Kidney tubule cell (primary cell): ENCODE measurements around the gene ZBTB7B.

Experiments
- DNase-seq: peaks from one replicate; pipeline ENCODE4 v3.0.0-alpha.2; 2018; ENCODE audit warnings: low spot score

Gene ZBTB7B

GRCh38 chr1:155017041-155017945 lies 14.7 kb downstream of the ZBTB7B start:
- DNase-seq = peak; percentile 97

DNA sequence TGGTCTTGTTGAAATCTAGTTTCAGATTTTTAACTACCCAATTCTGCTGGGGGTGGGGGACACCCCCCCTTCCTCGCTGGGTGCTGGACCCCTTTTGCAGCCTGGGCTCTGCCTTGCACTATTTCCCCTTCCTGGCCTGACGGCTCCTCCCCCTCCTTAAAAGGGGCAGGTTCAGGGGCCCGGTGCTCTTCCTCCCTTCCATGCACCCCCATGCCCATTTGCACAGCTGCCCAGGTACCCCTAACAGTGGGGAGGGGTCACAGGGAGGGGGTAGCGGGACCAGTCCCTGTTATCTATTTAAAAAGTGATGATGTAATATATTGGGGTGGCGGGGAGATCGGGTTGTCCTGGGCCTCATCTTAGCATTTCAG lies 15.3 kb downstream of the ZBTB7B start:
- no peak for DNase-seq

GRCh38 chr1:155018617-155019348 lies 16.2 kb downstream of the ZBTB7B start:
- DNase-seq = peak; percentile 50

DNA sequence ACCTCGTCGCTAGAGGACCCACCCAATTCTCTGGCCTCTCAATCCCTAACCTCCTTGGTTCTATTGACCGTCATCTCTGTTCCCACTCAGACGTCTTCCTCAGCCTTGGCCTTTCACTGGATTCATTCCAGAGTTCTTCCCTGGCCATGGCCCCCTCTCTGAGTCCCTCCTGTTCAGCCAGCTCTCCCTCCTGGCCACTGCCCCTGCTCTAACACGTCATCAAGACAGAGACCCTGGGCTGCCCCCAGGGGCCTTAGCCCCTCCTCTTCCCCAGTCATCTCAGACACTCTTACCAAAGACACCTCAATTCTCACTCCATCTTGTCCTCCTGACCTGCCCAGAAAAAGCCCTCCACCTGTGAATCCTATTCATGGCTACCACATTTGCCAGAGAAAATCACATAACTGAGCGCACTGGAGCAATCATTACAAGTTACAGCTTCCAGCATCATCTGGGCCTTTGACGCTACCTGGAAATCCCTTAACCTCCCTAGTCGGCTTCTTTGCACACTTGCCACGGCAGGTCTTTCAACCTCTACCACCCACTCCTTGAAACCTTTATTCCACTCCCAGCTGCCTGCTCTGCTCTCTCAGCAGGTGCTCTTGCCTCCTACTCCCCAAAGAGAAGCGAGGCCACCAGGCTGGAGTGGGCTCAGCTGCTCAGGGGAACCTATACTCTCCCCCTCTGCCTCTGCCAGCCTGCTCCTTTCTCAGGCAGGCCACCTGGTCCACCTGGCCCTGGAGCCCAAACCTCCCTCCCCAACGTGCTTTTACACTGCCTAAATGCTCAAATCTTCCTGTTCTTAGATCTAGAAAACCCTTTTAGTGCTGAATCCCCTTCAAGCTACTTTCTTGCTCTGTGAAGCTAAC lies 17.0 kb downstream of the ZBTB7B start:
- DNase-seq = no peak

DNA sequence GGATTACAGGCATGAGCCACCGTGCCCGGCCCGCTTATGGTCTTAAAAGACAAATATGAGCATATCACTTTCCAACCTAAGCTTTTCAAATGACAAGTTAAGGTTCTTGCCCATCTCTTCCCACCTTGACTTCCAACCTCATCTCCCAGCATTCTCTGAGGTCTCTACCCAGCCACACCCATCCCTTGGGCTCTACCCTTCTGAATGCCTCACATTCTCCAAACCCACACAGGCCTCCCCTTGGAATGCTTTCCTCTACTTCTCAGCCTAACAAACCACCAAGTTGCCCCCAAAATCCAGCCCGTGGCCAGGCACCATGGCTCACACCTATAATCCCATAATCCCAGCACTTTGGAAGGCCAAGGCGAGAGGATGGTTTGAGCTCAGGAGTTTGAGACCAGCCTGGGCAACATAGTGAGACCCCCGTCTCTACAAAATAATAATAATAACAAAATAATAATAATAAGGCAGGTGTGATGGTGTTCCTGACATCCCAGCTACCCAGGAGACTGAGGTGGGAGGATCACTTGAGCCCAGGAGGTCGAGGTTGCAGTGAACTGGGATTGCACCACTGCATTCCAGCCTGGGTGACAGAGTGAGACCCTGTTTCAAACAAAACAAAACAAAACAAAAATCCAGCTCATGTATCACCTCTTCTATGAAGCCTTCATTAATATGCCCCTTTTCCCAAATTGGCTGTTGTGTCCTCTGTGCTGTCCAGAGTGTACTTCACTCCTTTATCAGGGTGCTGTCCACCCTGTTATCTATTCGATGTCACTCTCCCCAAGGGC lies 19.7 kb downstream of the ZBTB7B start:
- DNase-seq = no peak

GRCh38 chr1:155022927-155023236 lies 20.3 kb downstream of the ZBTB7B start:
- peak; percentile 37 for DNase-seq

- DNase-seq = no peak
Measured at GRCh38 chr1:155023627-155024026, 21.0 kb downstream of the ZBTB7B start.

DNA sequence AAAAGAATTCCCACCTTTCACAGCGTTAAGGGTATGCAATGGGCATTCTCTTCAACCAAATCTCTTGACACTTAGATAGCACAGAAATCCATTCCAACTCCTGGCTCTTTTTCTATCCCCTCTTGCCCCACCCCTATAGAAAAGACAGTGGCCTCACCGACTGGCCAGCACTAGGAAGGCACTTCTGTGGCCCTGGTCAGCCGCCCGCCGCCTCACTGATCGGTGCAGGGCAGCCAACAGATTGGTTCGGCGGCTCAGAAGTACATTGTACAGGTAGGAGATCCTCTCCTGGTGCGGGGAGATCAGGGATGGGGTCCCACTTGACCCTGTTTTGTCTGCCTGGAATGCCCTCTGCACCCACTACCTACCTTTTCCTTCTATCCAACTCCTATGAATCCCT lies 21.7 kb downstream of the ZBTB7B start:
- DNase-seq = no peak

DNA sequence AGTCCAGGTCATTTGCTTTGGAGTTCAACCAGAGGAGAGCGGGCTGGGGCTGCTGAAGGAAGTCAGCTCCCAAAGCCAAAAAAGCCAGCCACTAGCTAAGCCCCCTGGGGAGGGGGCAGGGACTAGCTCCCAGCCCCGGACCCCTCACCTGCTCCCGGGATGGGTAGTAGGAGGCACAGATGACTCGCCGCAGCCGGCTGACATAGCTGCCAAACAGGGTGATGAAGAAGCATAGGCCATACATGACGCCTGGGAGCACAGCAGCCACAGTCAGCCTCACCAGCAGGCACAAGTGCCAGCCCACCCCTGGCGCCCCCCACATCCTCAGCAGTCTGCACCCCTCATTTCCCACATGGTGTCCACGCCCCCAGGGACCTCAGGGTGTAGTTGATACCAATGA lies 23.6 kb downstream of the ZBTB7B start:
- DNase-seq = peak; percentile 43

DNA sequence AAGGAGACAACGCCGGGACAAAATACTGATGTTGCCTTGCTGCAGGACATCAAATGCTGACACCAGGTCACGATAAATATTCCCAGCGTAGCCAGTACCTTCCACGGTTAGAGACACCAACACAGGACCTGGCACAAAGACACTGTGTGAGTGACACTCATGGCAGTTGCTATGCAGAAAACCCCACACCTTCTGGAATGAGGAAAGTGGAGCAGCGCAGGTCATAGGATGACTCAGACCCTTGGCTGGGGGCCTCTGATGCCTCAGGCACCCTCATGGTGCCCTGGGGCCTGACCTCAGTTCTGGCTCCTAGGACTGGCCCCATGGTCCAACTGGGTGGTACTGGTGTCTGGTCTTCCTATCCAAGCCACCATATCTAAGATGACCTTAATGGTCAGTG lies 24.0 kb downstream of the ZBTB7B start:
- DNase-seq = peak; percentile 85

GRCh38 chr1:155029513-155030242 lies 27.1 kb downstream of the ZBTB7B start:
- no peak for DNase-seq

DNA sequence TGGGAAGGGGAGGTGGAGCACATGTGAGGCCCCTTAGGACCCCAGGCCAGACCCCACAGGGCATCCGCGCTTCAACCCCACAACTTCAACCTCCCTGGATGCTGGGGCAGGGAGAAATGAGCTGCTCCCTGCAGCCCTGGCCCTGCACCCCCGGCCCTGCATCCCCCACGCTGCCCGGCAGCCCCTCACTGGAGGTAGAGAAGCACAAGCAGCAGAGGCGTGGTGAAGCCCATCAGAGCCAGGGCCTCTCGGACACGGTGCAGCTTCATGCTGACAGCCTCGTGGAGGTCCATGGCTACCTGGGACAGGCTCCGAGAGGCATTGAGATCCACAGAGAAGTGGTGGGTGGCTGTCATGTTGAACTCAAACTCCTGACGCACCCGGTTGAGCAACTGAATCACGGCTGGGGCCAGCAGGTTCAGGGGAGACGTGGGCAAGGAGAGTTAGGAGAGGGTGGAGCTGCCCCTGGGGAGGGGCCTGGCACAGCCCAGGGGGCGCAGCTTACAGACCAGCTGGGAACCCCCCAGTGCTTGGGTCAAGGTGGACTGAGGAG lies 27.7 kb downstream of the ZBTB7B start:
- DNase-seq = no peak

DNA sequence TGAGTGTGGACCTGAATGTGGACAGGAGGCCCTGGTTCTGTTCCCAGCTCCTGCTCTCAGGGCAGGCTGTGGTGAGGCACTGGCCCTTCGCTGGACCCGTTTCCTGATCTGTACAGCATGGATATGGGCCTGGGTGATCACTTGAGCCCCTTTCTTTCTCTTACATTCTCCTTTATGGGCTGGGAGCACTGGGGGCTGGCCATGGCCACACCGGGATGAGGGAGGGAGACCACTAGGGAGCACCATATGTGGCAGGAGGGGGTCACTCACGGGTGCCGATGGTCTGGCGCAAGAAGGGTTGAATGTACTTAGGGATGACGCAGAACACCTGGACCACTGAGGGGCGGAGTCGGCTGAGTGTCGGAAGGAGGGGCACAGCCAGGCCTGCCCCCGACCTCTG lies 28.3 kb downstream of the ZBTB7B start:
- DNase-seq = no peak

- no peak for DNase-seq
Measured at GRCh38 chr1:155032886-155033285, 30.3 kb downstream of the ZBTB7B start.

- DNase-seq = no peak
Measured at GRCh38 chr1:155033524-155033923, 30.9 kb downstream of the ZBTB7B start, which contains the start of the genes DCST1 and DCST2. Gene DCST1 (plus strand): TSS chr1:155033824. CDS start chr1:155034037, 213 bp downstream. Gene DCST2 (minus strand): TSS chr1:155033781. CDS start chr1:155033701, 80 bp downstream.

- DNase-seq = no peak
Measured at GRCh38 chr1:155034318-155035208, 32.0 kb downstream of the ZBTB7B start.

DNA sequence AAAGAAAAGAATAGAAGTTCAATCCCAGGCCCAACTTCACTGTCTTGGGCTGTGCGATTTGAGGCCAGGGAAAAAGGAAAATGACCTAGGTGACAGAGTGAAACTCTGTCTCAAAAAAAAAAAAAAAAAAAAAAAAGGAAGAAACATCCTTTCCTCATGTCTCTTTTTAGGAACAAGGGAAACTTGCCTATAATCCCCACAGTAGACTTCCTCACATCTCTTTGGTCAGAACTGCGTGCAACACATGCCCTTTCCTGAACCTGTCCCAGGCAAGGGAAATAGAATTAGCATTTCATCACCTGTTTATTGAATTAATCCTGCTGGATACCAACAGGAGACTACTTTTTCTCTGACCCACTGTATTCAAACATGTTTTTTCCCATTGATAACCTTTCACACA lies 33.3 kb downstream of the ZBTB7B start:
- no peak for DNase-seq

- DNase-seq = no peak
Measured at GRCh38 chr1:155037043-155037442, 34.4 kb downstream of the ZBTB7B start.

- no peak for DNase-seq
Measured at GRCh38 chr1:155037851-155038441, 35.3 kb downstream of the ZBTB7B start.
